OCI-LY1 (cell line): Measurements from ENCODE around the gene SPCS2.

Experiments
- H2AFZ ChIP-seq: fragments of 200-600 bp; sonication (generic), shearing (Covaris generic); 2 replicates; pipeline ENCODE4 v1.6.0; 2014; ENCODE audit warnings: antibody characterized with exemption, mild to moderate bottlenecking, low read length
- H3F3A ChIP-seq: fragments of 200-600 bp; sonication (generic), shearing (Covaris generic); 2 replicates; pipeline ENCODE4 v1.6.0; 2014; ENCODE audit warnings: mild to moderate bottlenecking, antibody characterized with exemption, low read length, moderate library complexity; ENCODE audit not compliant: insufficient read depth
- H3K27ac ChIP-seq: fragments of 200-600 bp; sonication (generic); 2 replicates; pipeline ENCODE4 v1.5.1; 2014; ENCODE audit warnings: low read length, mixed run types, mild to moderate bottlenecking, low read depth; ENCODE audit not compliant: poor library complexity, severe bottlenecking
- H3K27me3 ChIP-seq: fragments of 200-600 bp; sonication (generic); 2 replicates; pipeline ENCODE4 v1.6.0; 2014; ENCODE audit warnings: antibody characterized with exemption, mild to moderate bottlenecking, low read length, moderate library complexity; ENCODE audit not compliant: insufficient read depth
- H3K36me3 ChIP-seq: fragments of 200-600 bp; sonication (generic); 2 replicates; pipeline ENCODE4 v1.6.1; 2014; ENCODE audit warnings: mild to moderate bottlenecking, antibody characterized with exemption, low read length, moderate library complexity, mixed read lengths; ENCODE audit not compliant: insufficient read depth
- H3K4me1 ChIP-seq: fragments of 200-600 bp; sonication (generic); 2 replicates; pipeline ENCODE4 v1.5.1; 2014; ENCODE audit warnings: mild to moderate bottlenecking, low read length, moderate library complexity; ENCODE audit not compliant: insufficient read depth, severe bottlenecking
- H3K4me2 ChIP-seq: fragments of 200-600 bp; sonication (generic), shearing (Covaris generic); 2 replicates; pipeline ENCODE4 v1.6.1; 2014; ENCODE audit warnings: low read length
- H3K4me3 ChIP-seq: fragments of 200-600 bp; sonication (generic); 2 replicates; pipeline ENCODE4 v1.5.1; 2014; ENCODE audit warnings: low read length, low read depth, mild to moderate bottlenecking, mixed read lengths; ENCODE audit not compliant: poor library complexity, severe bottlenecking
- H3K79me2 ChIP-seq: fragments of 200-600 bp; shearing (Covaris generic); 2 replicates; pipeline ENCODE4 v1.6.1; 2016; ENCODE audit warnings: mixed run types, low read length, mixed read lengths; ENCODE audit not compliant: insufficient read depth
- H3K9ac ChIP-seq: fragments of 200-600 bp; sonication (generic), shearing (Covaris generic); 2 replicates; pipeline ENCODE4 v1.6.1; 2014; ENCODE audit warnings: mild to moderate bottlenecking, low read length, mixed read lengths
- H3K9me2 ChIP-seq: fragments of 200-600 bp; sonication (generic), shearing (Covaris generic); 2 replicates; pipeline ENCODE4 v1.6.1; 2014; ENCODE audit warnings: low read depth, mild to moderate bottlenecking, low read length, mixed read lengths
- H3K9me3 ChIP-seq: fragments of 200-600 bp; shearing (Covaris generic); 2 replicates; pipeline ENCODE4 v1.6.1; 2014; ENCODE audit warnings: low read length, mixed read lengths
- H4K20me1 ChIP-seq: fragments of 200-600 bp; sonication (generic), shearing (Covaris generic); 2 replicates; pipeline ENCODE4 v1.6.0; 2016; ENCODE audit warnings: mild to moderate bottlenecking, low read length; ENCODE audit not compliant: insufficient read depth
- EZH2 ChIP-seq: fragments of 200-600 bp; sonication (generic), shearing (Covaris generic); IDR thresholded peaks from 2 replicates; pipeline ENCODE4 v1.8.0; 2017; ENCODE audit warnings: borderline replicate concordance, mixed run types, mild to moderate bottlenecking, antibody characterized with exemption, low read length, moderate library complexity, mixed read lengths
- TF ChIP-seq, protein P1 (sequence below): fragments of 200-600 bp; sonication (generic), shearing (Covaris generic); IDR thresholded peaks from 2 replicates; pipeline ENCODE4 v1.5.1; 2017; ENCODE audit warnings: mild to moderate bottlenecking, antibody characterized with exemption, low read length, moderate library complexity, mixed read lengths

Gene SPCS2

DNA sequence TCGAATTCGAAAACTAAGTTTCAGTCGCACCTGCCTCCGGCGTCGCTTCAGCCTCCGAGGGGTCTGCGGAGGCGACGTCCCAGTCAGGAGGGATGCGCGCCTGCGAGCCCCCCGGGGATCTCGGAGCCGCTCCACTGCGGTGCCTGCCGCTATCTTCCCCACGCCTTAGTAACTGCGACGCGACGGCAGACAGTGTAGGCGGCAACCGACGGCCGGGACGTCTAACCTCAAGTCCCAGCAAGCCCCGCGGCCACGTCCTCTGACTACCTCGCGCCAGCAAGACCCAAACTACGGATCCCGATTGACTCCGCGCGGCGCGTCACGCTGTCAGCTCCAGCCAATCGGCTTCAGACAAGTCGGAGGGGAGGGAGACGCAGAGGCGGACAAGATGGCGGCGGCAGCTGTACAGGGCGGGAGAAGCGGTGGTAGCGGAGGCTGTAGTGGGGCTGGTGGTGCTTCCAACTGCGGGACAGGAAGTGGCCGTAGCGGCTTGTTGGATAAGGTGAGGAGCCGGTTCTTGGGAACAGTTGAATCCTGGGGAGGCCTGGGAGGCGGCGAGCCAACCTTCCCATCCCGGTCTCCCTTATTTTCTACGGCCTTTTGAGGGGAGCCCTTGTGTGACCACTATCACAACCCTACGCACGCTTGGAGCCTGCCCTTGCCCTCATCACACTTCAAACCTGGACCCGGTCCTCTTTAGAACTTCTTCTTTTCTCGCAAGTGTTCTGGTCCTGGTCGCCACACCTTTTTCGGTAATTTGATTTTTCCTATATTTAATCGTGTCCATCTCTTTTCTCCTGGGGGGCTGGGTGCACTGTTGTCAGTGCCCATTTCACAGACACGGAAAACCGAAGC, at the start of gene SPCS2, which contains the start of gene XRRA1:
TSS of gene SPCS2 (plus strand) at position 369 of the 855 bp plus-strand sequence. CDS start at position 389, 20 bp downstream.
TSS of gene XRRA1 (minus strand) at position 194 of the 855 bp plus-strand sequence. CDS start 8,213 bp downstream, outside the sequence.
- Histone ChIP-seq H3K36me3 (peaks cover 44% of the 10 kb centered on the region), H4K20me1 (no peaks in the 10 kb centered on the region), H3K9ac (peak within 1 kb of the TSS; percentile 100), H3K4me1 (peaks cover 51% of the 10 kb centered on the region), H3K9me2 (no peaks in the 10 kb centered on the region), H3K79me2 (peaks cover 54% of the 10 kb centered on the region), H3K27ac (peak within 1 kb of the TSS; percentile 85), H3K9me3 (no peaks in the 10 kb centered on the region), H3F3A (no peaks in the 10 kb centered on the region), H3K4me2 (peak within 1 kb of the TSS; percentile 97), H3K27me3 (no peaks in the 10 kb centered on the region), H2AFZ (no peak within 1 kb of the TSS), H3K4me3 (peak within 1 kb of the TSS; percentile 99)
- TF ChIP-seq, protein P1, sequence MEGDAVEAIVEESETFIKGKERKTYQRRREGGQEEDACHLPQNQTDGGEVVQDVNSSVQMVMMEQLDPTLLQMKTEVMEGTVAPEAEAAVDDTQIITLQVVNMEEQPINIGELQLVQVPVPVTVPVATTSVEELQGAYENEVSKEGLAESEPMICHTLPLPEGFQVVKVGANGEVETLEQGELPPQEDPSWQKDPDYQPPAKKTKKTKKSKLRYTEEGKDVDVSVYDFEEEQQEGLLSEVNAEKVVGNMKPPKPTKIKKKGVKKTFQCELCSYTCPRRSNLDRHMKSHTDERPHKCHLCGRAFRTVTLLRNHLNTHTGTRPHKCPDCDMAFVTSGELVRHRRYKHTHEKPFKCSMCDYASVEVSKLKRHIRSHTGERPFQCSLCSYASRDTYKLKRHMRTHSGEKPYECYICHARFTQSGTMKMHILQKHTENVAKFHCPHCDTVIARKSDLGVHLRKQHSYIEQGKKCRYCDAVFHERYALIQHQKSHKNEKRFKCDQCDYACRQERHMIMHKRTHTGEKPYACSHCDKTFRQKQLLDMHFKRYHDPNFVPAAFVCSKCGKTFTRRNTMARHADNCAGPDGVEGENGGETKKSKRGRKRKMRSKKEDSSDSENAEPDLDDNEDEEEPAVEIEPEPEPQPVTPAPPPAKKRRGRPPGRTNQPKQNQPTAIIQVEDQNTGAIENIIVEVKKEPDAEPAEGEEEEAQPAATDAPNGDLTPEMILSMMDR, result no peak
- TF ChIP-seq EZH2, result no peak

DNA sequence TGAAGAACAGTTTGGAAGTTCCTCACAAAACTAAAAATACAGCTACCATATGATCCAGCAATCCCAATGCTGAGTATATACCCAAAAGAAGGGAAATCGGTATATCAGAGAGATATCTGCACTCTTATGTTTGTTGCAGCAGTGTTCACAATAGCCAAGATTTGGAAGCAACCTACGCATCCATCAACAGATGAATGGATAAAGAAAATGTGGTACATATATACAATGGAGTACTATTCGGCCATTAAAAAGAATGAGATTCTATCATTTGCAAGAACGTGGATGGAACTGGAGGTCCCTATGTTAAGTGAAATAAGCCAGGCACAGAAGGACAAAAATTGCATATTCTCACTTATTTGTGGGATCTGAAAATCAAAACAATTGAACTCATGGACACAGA, 46.7 kb upstream of the SPCS2 start:
- no peaks in the 10 kb centered on the region for H3F3A ChIP-seq
- TF ChIP-seq, protein P1, result no peak
- no peak for TF ChIP-seq EZH2

DNA sequence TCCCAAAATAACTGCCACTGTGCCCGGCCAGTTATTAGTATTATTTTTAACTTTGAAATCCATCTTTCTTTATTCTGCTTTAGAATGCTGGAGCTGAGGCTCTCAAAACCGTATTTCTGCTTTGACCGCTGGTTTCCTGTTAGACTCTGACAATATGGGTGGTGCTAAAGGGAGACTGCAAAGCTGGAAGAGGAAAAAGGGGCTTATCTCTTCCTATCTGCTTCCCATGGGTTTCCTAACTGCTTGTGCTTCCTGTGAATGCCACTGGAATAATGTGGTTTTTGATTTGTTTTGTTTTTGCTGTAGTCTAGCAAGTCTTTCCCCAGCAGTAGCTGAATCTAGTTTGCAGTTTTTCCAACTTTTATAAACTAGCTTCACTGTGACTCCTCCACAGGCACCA, 43.7 kb upstream of the SPCS2 start:
- H3K79me2 ChIP-seq, result no peaks in the 10 kb centered on the region
- peaks cover 7% of the 10 kb centered on the region; the same call in 1 of the 2 replicates for H3K9me3 ChIP-seq
- peaks cover 8% of the 10 kb centered on the region for H3K4me1 ChIP-seq
- H3K4me3 ChIP-seq, result no peak overlapping the region
- H3K27me3 ChIP-seq, result no peaks in the 10 kb centered on the region
- no peak overlapping the region for H3K9ac ChIP-seq
- H4K20me1 ChIP-seq, result no peaks in the 10 kb centered on the region
- TF ChIP-seq, protein P1, result no peak
- no peak for TF ChIP-seq EZH2
- H3K4me2 ChIP-seq, result no peak overlapping the region
- no peak overlapping the region for H3K27ac ChIP-seq
- H2AFZ ChIP-seq, result no peak overlapping the region
- H3K36me3 ChIP-seq, result peaks cover 44% of the 10 kb centered on the region
- H3K9me2 ChIP-seq, result no peaks in the 10 kb centered on the region
- no peaks in the 10 kb centered on the region for H3F3A ChIP-seq

More for the DNA sequence above, 46.7 kb upstream of the SPCS2 start:
- Histone ChIP-seq H3K4me1 (no peaks in the 10 kb centered on the region), H3K9me3 (peaks cover 7% of the 10 kb centered on the region; the same call in 1 of the 2 replicates), H3K27ac (no peak overlapping the region), H3K36me3 (peaks cover 31% of the 10 kb centered on the region), H3K4me2 (no peak overlapping the region), H4K20me1 (no peaks in the 10 kb centered on the region), H3K79me2 (no peaks in the 10 kb centered on the region), H3K9me2 (no peaks in the 10 kb centered on the region), H2AFZ (no peak overlapping the region), H3K4me3 (no peak overlapping the region), H3K9ac (no peak overlapping the region), H3K27me3 (no peaks in the 10 kb centered on the region)
